ENCODE measurements around the gene TNXB.
"Not testable (repeated sequence)": the region's sequence is repeated elsewhere in the genome, so short reads cannot be mapped to it uniquely, and the experiment has no call there.

Gene TNXB

DNA sequence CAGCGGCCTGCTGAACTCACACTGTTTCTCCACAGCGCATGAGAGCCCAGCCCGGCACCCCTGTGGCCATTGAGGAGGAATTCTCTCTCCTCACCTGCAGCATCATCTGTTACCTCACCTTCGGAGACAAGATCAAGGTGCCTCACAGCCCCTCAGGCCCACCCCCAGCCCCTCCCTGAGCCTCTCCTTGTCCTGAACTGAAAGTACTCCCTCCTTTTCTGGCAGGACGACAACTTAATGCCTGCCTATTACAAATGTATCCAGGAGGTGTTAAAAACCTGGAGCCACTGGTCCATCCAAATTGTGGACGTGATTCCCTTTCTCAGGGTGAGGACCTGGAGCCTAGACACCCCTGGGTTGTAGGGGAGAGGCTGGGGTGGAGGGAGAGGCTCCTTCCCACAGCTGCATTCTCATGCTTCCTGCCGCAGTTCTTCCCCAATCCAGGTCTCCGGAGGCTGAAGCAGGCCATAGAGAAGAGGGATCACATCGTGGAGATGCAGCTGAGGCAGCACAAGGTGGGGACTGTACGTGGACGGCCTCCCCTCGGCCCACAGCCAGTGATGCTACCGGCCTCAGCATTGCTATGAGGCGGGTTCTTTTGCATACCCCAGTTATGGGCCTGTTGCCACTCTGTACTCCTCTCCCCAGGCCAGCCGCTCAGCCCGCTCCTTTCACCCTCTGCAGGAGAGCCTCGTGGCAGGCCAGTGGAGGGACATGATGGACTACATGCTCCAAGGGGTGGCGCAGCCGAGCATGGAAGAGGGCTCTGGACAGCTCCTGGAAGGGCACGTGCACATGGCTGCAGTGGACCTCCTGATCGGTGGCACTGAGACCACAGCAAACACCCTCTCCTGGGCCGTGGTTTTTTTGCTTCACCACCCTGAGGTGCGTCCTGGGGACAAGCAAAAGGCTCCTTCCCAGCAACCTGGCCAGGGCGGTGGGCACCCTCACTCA lies 69.5 kb downstream of the TNXB start:
- not testable (repeated sequence) for DNase-seq (ENCODE audit: low read depth in 2 of 2)

DNA sequence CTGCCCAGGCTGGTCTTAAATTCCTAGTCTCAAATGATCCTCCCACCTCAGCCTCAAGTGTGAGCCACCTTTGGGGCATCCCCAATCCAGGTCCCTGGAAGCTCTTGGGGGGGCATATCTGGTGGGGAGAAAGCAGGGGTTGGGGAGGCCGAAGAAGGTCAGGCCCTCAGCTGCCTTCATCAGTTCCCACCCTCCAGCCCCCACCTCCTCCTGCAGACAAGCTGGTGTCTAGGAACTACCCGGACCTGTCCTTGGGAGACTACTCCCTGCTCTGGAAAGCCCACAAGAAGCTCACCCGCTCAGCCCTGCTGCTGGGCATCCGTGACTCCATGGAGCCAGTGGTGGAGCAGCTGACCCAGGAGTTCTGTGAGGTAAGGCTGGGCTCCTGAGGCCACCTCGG lies 70.3 kb downstream of the TNXB start:
- DNase-seq (ENCODE audit: low read depth in 2 of 2), result not testable (repeated sequence)

- not testable (repeated sequence) for DNase-seq (ENCODE audit: low read depth in 2 of 2)
Measured at GRCh38 chr6:32037598-32038524, 71.3 kb downstream of the TNXB start, which contains the start of gene CYP21A2. Gene CYP21A2, plus strand, starts transcription at chr6:32038415. Its CDS starts 8 bp downstream, at chr6:32038423.

DNA sequence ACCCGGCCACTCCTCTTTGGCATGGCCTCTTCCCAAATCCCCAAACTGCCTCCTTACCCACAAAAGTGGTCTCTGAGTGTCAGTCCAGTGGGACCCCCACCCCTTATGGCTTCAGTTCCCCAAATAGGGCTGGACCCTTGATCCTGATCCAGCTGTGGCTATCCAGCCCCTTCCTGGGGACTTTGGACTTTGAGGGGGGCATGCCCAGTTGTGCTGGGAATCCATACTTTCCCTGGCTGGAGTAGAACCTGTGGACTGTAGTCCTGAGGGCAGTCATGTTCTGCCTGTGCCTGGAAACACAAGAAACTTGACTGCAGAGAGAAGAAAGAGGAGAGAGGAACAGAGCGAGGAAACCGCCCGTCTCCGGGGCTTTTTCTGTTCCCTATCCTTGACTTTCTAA lies 72.0 kb downstream of the TNXB start:
- DNase-seq (ENCODE audit: low read depth in 2 of 2), result not testable (repeated sequence)

DNA sequence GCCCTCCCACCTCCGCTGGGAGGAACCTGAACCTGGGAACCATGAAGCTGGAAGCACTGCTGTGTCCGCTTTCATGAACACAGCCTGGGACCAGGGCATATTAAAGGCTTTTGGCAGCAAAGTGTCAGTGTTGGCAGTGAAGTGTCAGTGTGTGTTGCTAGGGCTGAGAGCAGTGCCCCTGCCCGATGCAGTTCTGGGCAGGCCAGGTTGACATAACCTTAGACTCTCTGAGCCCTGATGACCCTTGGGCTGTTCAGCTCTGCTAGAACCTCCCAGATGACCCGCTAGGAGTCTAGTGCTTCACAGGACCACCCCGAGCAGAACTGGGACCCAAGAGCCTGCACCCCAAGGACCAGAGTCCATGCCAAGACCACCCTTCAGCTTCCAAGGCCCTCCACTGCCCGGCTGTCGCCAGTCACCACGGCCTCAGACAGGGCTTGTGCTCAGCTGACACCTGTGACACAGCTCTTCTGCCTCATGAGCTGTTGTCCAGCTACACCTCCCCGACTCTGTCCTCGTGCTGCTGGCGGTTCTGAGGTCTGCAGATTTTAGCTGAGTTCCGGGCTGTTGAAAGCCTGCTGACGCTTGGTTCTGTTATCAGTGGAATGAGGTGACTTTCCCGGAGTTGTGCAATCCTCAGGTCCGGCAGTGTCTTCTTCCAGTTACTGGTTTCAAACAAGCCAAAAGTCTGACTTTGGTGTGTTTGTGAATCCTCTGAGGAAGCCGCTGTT lies 73.7 kb downstream of the TNXB start:
- not testable (repeated sequence) for DNase-seq (ENCODE audit: low read depth in 2 of 2)

DNA sequence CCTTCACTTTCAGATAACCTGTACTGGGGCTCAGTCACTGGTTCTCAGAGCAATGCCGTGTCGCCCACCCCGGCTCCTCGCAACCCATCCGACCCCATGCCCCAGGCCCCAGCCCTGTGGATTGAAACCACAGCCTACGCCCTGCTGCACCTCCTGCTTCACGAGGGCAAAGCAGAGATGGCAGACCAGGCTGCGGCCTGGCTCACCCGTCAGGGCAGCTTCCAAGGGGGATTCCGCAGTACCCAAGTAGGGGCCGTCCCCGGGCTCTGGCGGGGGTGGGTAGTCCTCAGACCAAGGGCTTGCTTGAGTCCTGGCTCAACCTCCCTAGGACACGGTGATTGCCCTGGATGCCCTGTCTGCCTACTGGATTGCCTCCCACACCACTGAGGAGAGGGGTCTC lies 79.6 kb downstream of the TNXB start:
- not testable (repeated sequence) for DNase-seq (ENCODE audit: low read depth in 2 of 2)

DNA sequence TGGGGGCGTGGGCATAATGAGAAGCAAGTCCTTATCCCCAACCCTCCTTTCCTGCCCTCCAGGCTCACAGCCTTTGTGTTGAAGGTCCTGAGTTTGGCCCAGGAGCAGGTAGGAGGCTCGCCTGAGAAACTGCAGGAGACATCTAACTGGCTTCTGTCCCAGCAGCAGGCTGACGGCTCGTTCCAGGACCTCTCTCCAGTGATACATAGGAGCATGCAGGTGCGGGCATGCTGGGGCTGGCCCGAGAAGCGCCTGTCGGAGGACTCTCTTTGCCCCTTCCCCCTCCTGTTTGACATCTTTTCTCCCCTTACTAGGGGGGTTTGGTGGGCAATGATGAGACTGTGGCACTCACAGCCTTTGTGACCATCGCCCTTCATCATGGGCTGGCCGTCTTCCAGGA lies 80.5 kb downstream of the TNXB start:
- not testable (repeated sequence) for DNase-seq (ENCODE audit: low read depth in 2 of 2)

- not testable (repeated sequence) for DNase-seq (ENCODE audit: low read depth in 2 of 2)
Measured at GRCh38 chr6:32022100-32022499, 87.0 kb downstream of the TNXB start.

GRCh38 chr6:32014547-32014946 lies 94.6 kb downstream of the TNXB start, which contains the start of gene C4B:
Gene C4B, plus strand, starts transcription at chr6:32014795. Its CDS starts 51 bp downstream, at chr6:32014846.
- DNase-seq (ENCODE audit: low read depth in 2 of 2), result not testable (repeated sequence)

DNA sequence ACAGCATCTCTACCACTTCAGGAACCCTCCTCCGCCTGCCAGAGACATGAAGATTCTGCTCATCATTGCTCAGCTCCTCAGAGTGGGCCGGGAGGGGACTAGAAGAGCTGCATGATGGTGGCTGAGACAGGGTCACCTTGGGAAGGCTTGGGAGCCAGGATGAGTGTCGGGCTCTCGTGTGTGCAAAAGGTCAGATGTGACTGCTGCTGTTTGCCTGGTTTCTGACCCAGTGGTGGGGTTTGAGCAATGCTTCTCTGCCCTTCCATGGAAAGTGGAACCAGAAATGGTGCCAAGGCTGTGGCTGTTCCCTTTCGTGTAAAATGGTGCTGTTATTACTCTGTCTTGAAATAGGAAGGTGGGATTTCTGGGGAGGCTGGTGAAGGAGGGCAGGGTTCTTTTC lies 95.4 kb downstream of the TNXB start:
- not testable (repeated sequence) for DNase-seq (ENCODE audit: low read depth in 2 of 2)

- not testable (repeated sequence) for DNase-seq (ENCODE audit: low read depth in 2 of 2)
Measured at GRCh38 chr6:32012941-32013617, 96.1 kb downstream of the TNXB start.

GRCh38 chr6:32010856-32011530 lies 98.1 kb downstream of the TNXB start:
- not testable (repeated sequence) for DNase-seq (ENCODE audit: low read depth in 2 of 2)

DNA sequence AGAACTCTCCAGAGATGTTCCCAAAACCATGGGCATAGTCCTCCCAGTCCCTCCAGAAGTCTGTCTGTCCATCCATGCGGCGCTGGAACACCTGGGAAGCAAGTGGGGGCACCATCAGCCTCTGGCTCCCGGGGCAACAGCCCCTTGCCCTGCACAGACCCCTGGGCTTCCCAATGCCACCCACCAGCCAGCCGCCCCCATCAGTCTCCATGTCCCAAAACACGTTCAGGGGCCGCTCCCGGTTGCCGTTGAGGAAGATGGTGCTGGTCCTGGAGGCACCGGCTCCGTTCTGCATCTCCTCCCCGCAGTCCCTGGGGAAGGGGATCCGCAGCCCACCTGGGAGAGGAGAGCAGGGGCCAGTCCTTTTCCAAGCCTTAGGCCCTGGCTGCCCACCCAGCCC lies 99.6 kb downstream of the TNXB start:
- not testable (repeated sequence) for DNase-seq (ENCODE audit: low read depth in 2 of 2)

GRCh38 chr6:32008616-32009015 lies 100.5 kb downstream of the TNXB start:
- not testable (repeated sequence) for DNase-seq (ENCODE audit: low read depth in 2 of 2)

DNA sequence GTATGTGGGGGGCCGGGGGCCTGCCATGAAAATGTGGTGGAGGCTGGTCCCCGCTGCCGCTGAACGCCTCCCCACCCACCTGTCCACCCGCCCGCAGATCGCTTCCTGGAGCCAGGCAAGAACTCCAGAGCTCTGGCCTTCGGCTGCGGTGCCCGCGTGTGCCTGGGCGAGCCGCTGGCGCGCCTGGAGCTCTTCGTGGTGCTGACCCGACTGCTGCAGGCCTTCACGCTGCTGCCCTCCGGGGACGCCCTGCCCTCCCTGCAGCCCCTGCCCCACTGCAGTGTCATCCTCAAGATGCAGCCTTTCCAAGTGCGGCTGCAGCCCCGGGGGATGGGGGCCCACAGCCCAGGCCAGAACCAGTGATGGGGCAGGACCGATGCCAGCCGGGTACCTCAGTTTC lies 101.1 kb downstream of the TNXB start:
- not testable (repeated sequence) for DNase-seq (ENCODE audit: low read depth in 2 of 2)

DNA sequence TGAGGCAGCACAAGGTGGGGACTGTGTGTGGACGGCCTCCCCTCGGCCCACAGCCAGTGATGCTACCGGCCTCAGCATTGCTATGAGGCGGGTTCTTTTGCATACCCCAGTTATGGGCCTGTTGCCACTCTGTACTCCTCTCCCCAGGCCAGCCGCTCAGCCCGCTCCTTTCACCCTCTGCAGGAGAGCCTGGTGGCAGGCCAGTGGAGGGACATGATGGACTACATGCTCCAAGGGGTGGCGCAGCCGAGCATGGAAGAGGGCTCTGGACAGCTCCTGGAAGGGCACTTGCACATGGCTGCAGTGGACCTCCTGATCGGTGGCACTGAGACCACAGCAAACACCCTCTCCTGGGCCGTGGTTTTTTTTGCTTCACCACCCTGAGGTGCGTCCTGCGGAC lies 102.1 kb downstream of the TNXB start:
- DNase-seq (ENCODE audit: low read depth in 2 of 2), result not testable (repeated sequence)

DNA sequence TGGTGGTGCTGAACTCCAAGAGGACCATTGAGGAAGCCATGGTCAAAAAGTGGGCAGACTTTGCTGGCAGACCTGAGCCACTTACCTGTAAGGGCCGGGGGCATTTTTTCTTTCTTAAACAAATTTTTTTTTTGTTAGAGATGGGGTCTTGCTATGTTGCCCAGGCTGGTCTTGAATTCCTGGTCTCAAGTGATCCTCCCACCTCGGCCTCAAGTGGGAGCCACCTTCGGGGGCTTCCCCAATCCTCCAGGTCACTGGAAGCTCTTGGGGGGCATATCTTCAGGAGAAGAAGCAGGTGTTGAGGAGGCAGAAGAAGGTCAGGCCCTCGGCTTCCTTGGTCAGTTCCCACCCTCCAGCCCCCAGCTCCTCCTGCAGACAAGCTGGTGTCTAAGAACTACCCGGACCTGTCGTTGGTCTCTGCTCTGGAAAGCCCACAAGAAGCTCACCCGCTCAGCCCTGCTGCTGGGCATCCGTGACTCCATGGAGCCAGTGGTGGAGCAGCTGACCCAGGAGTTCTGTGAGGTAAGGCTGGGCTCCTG lies 103.1 kb downstream of the TNXB start:
- DNase-seq (ENCODE audit: low read depth in 2 of 2), result not testable (repeated sequence)

DNA sequence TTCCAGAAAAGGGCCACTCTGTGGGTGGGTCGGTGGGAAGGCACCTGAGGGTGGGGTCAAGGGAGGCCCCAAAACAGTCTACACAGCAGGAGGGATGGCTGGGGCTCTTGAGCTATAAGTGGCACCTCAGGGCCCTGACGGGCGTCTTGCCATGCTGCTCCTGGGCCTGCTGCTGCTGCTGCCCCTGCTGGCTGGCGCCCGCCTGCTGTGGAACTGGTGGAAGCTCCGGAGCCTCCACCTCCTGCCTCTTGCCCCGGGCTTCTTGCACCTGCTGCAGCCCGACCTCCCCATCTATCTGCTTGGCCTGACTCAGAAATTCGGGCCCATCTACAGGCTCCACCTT lies 103.6 kb downstream of the TNXB start:
- not testable (repeated sequence) for DNase-seq (ENCODE audit: low read depth in 2 of 2)

- DNase-seq (ENCODE audit: low read depth in 2 of 2), result not testable (repeated sequence)
Measured at GRCh38 chr6:32004864-32005537, 104.1 kb downstream of the TNXB start.
